Endothelial cell of umbilical vein (primary cell): Measurements from ENCODE around the gene PRKAG2.

Source experiments
- CTCF ChIP-seq, 2 donors: IDR thresholded peaks; 1 replicate in 1 of 2; 2 replicates in 1 of 2; pipeline ENCODE4 v1.5.1; 2011; ENCODE audit warnings: low read length in 2 of 2, mild to moderate bottlenecking in 2 of 2, moderate library complexity in 2 of 2, control low read depth in 1 of 2, inconsistent platforms in 1 of 2, low read depth in 1 of 2; ENCODE audit not compliant: insufficient read depth in 1 of 2; ENCODE audit errors: extremely low read depth in 1 of 2
- EZH2 ChIP-seq: IDR thresholded peaks from 2 replicates; pipeline ENCODE4 v1.6.1; 2012; ENCODE audit warnings: borderline replicate concordance, low read depth, mild to moderate bottlenecking, moderate library complexity, low read length, inconsistent platforms; ENCODE audit not compliant: severe bottlenecking
- MAX ChIP-seq: IDR thresholded peaks from 2 replicates; pipeline ENCODE4 v1.6.1; 2011; ENCODE audit not compliant: insufficient read depth, insufficient read length
- MYC ChIP-seq: IDR thresholded peaks from one replicate; pipeline ENCODE4 v1.6.1; 2011; ENCODE audit warnings: mild to moderate bottlenecking, low read depth, low read length
- POLR2A ChIP-seq: IDR thresholded peaks from 2 replicates; pipeline ENCODE4 v1.6.1; 2012; ENCODE audit warnings: low read depth, mild to moderate bottlenecking, control low read depth, low read length
- POLR2AphosphoS5 ChIP-seq: IDR thresholded peaks from 2 replicates; pipeline ENCODE4 v1.6.1; 2012; ENCODE audit warnings: low read depth, mild to moderate bottlenecking, control low read depth, low read length, moderate library complexity; ENCODE audit not compliant: insufficient read depth

GRCh38 chr7:151745706-151746105 is 131.2 kb downstream of the PRKAG2 start:
- TF ChIP-seq CTCF (IDR thresholded peaks at IDR 0.05; ENCODE audit: extremely low read depth in 1 of 2, insufficient read depth in 1 of 2, low read depth in 1 of 2, low read length in 2 of 2), result no peak
- no peak for TF ChIP-seq EZH2
- no peak for TF ChIP-seq POLR2A
- TF ChIP-seq POLR2AphosphoS5, result no peak
- TF ChIP-seq MAX, result no peak
- no peak for TF ChIP-seq MYC
